Testis (tissue), 2 donors: ENCODE data around the gene ZNF865.

Experiments used
- POLR2A ChIP-seq: fragments of 450-650 bp; IDR thresholded peaks from one replicate; pipeline ENCODE4 v1.6.1; 2017; ENCODE audit warnings: antibody characterized with exemption, mild to moderate bottlenecking, moderate library complexity
- TF ChIP-seq, protein P1 (sequence below), 3 experiments: fragments of 450-650 bp in 2 of 3; fragments of 200-600 bp in 1 of 3; sonication (generic) in 1 of 3; IDR thresholded peaks; one replicate each; pipeline ENCODE4 v1.5.1; 2016 to 2019; ENCODE audit warnings: antibody characterized with exemption in 3 of 3, mild to moderate bottlenecking in 2 of 3, moderate library complexity in 1 of 3

DNA sequence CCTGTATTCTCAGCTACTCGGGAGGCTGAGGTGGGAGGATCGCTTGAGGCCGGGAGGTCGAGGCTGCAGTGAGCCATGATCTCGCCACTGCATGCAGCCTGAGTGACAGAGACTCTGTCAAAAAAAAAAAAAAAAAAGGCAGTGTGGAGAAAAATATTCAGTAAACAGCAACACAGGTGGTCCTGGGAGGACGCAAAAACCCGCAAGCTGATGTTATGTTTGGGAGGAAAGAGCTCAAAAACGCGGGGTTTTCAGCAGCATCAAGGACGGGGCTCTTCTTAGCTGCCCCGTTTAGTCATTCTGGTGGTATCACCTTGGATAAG is 19.5 kb downstream of the ZNF865 start:
- TF ChIP-seq, protein P1, sequence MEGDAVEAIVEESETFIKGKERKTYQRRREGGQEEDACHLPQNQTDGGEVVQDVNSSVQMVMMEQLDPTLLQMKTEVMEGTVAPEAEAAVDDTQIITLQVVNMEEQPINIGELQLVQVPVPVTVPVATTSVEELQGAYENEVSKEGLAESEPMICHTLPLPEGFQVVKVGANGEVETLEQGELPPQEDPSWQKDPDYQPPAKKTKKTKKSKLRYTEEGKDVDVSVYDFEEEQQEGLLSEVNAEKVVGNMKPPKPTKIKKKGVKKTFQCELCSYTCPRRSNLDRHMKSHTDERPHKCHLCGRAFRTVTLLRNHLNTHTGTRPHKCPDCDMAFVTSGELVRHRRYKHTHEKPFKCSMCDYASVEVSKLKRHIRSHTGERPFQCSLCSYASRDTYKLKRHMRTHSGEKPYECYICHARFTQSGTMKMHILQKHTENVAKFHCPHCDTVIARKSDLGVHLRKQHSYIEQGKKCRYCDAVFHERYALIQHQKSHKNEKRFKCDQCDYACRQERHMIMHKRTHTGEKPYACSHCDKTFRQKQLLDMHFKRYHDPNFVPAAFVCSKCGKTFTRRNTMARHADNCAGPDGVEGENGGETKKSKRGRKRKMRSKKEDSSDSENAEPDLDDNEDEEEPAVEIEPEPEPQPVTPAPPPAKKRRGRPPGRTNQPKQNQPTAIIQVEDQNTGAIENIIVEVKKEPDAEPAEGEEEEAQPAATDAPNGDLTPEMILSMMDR (IDR thresholded peaks at IDR 0.05): no peak
- no peak for TF ChIP-seq POLR2A
